ENCODE results near the gene CLEC19A. TPM values are rescaled to one million over a fixed set of nuclear protein-coding genes. Genes with fewer than 3 reads are reported as not detected.
A peak's percentile ranks its signal among the peaks of the same experiment; 100 is the strongest.

The CLEC19A gene
- total RNA-seq, 1 experiment from 2014 or later = 0.09 TPM

- Mint-ChIP-seq H3K4me1 (peaks cover 28% of the 10 kb centered on the region), H3K36me3 (no peaks in the 10 kb centered on the region), H3K27me3 (ENCODE audit: low read depth) (peaks cover 8% of the 10 kb centered on the region; the same call in 1 of the 2 replicates), H3K27ac (no peak overlapping the region), H3K9me3 (no peaks in the 10 kb centered on the region), H3K4me3 (no peak overlapping the region)
- ChIA-PET CTCF (interaction anchor here (1.4 kb wide), 1 partner anchor 8 kb away, joined by 3 read pairs; no protein-coding TSS in a partner anchor), POLR2A (no interaction called here)
- no peak for TF ChIP-seq ARID4B (CRISPR knock-in tag; IDR thresholded peaks at IDR 0.05; ENCODE audit: borderline replicate concordance)
- no peak for TF ChIP-seq GRHL2 (CRISPR knock-in tag; IDR thresholded peaks at IDR 0.05; ENCODE audit: insufficient replicate concordance, severe bottlenecking)
- TF ChIP-seq JAZF1 (CRISPR knock-in tag; IDR thresholded peaks at IDR 0.05) = no peak
- no peak for TF ChIP-seq USF1 (CRISPR knock-in tag; IDR thresholded peaks at IDR 0.05)
- TF ChIP-seq MXD4 (CRISPR knock-in tag; IDR thresholded peaks at IDR 0.05; ENCODE audit: borderline replicate concordance) = no peak
- no peak for ATAC-seq
- DNase-seq (ENCODE audit: low spot score) = no peak
Observed at GRCh38 chr16:19295393-19295792, 9.9 kb downstream of the CLEC19A start.

- no peaks in the 10 kb centered on the region for H3K36me3 Mint-ChIP-seq
- ATAC-seq = no peak
- ChIA-PET POLR2A (no interaction called here), CTCF (interaction anchor here (0.9 kb wide), 1 partner anchor 118 kb away, joined by 3 read pairs; no protein-coding TSS in a partner anchor)
- no peak for DNase-seq (ENCODE audit: low spot score)
- TF ChIP-seq ZNF396 (CRISPR knock-in tag; IDR thresholded peaks at IDR 0.05; ENCODE audit: borderline replicate concordance) = no peak
- TF ChIP-seq ZNF671 (CRISPR knock-in tag; IDR thresholded peaks at IDR 0.05) = no peak
- no peak for TF ChIP-seq NR1H2 (CRISPR knock-in tag; IDR thresholded peaks at IDR 0.05)
- TF ChIP-seq ATF2 (CRISPR knock-in tag; IDR thresholded peaks at IDR 0.05; ENCODE audit: borderline replicate concordance, low read depth) = no peak
- no peak for TF ChIP-seq ZNF317 (CRISPR knock-in tag; IDR thresholded peaks at IDR 0.05; ENCODE audit: borderline replicate concordance, low read depth)
- no peak for TF ChIP-seq JUN (CRISPR knock-in tag; IDR thresholded peaks at IDR 0.05)
- no peak for TF ChIP-seq IRF2 (CRISPR knock-in tag; IDR thresholded peaks at IDR 0.05; ENCODE audit: borderline replicate concordance, low read depth)
- TF ChIP-seq HMGA2 (CRISPR knock-in tag; IDR thresholded peaks at IDR 0.05) = no peak
- TF ChIP-seq MXD4 (CRISPR knock-in tag; IDR thresholded peaks at IDR 0.05; ENCODE audit: borderline replicate concordance) = no peak
- no peak for TF ChIP-seq NFATC4 (CRISPR knock-in tag; IDR thresholded peaks at IDR 0.05)
- TF ChIP-seq KAT7 (CRISPR knock-in tag; IDR thresholded peaks at IDR 0.05; ENCODE audit: borderline replicate concordance) = no peak
- no peak for TF ChIP-seq ZNF416 (CRISPR knock-in tag; IDR thresholded peaks at IDR 0.05)
- no peaks in the 10 kb centered on the region for H3K9me3 Mint-ChIP-seq
- no peak overlapping the region for H3K4me3 Mint-ChIP-seq
- peaks cover 8% of the 10 kb centered on the region; the same call in 1 of the 2 replicates for H3K27me3 Mint-ChIP-seq (ENCODE audit: low read depth)
- no peak overlapping the region for H3K27ac Mint-ChIP-seq
- H3K4me1 Mint-ChIP-seq = peaks cover 10% of the 10 kb centered on the region
Observed at GRCh38 chr16:19297454-19297853, 11.9 kb downstream of the CLEC19A start.

GRCh38 chr16:19299565-19299964, 14.0 kb downstream of the CLEC19A start:
- no peaks in the 10 kb centered on the region for H3K9me3 Mint-ChIP-seq
- DNase-seq (ENCODE audit: low spot score) (no peak), ATAC-seq (no peak)
- H3K4me3 Mint-ChIP-seq = no peak overlapping the region
- peaks cover 4% of the 10 kb centered on the region; the same call in 1 of the 2 replicates for H3K27me3 Mint-ChIP-seq (ENCODE audit: low read depth)
- H3K36me3 Mint-ChIP-seq = no peaks in the 10 kb centered on the region
- ChIA-PET CTCF (interaction anchor here (1.4 kb wide), 1 partner anchor 12 kb away, joined by 4 read pairs; no protein-coding TSS in a partner anchor), POLR2A (interaction anchor here (0.5 kb wide), 1 partner anchor 44 kb away, joined by 3 read pairs; no protein-coding TSS in a partner anchor)
- H3K27ac Mint-ChIP-seq = 0 out of 2 replicates have a peak overlapping the region, but pooled peaks have one; percentile 4
- H3K4me1 Mint-ChIP-seq = no peaks in the 10 kb centered on the region; the same call in 1 of the 2 replicates
- TF ChIP-seq E2F5 (CRISPR knock-in tag; IDR thresholded peaks at IDR 0.05) = no peak
- TF ChIP-seq IRF1 (CRISPR knock-in tag; IDR thresholded peaks at IDR 0.05) = no peak
- no peak for TF ChIP-seq ZNF671 (CRISPR knock-in tag; IDR thresholded peaks at IDR 0.05)
- no peak for TF ChIP-seq ZBTB21 (CRISPR knock-in tag; IDR thresholded peaks at IDR 0.05; ENCODE audit: borderline replicate concordance)
- no peak for TF ChIP-seq EMX1 (CRISPR knock-in tag; IDR thresholded peaks at IDR 0.05)
- no peak for TF ChIP-seq CDX4 (CRISPR knock-in tag; IDR thresholded peaks at IDR 0.05; ENCODE audit: borderline replicate concordance)
- TF ChIP-seq ZNF219 (CRISPR knock-in tag; IDR thresholded peaks at IDR 0.05; ENCODE audit: borderline replicate concordance) = no peak
- TF ChIP-seq NR3C1 (CRISPR knock-in tag; conservative IDR thresholded peaks at IDR 0.05; ENCODE audit: low read depth) = no peak
